HG03139 (cell line): ENCODE data around the gene TENM4.

Experiments used
- ATAC-seq: cut with Tn5 transposase; IDR thresholded peaks from one replicate; pipeline ENCODE4 v1.9.1; 2021; ENCODE audit not compliant: unreplicated experiment

TENM4 gene

GRCh38 chr11:79186669-79187068 is 254.2 kb downstream of the TENM4 start:
- no peak for ATAC-seq

DNA sequence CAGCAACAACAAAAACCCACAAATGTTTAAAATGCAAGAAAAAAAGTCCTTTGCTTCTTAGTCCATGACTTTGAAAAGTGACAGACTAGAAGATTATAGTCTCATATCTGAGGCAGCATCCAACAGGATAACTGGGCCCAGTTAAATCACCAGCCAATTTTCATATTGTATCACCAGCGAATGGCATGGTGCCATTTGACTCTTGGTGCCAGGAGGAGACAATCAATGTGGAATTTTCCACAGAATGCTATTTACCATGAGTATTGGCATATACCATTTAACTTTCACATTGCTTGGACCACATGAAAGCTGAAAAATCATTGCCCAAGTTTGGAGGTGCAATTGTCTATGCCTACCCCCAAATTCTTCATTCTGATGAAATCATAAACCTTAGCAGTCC is 255.5 kb downstream of the TENM4 start:
- no peak for ATAC-seq

GRCh38 chr11:79184285-79184684 is 256.5 kb downstream of the TENM4 start:
- no peak for ATAC-seq

GRCh38 chr11:79182794-79183193 is 258.0 kb downstream of the TENM4 start:
- no peak for ATAC-seq

DNA sequence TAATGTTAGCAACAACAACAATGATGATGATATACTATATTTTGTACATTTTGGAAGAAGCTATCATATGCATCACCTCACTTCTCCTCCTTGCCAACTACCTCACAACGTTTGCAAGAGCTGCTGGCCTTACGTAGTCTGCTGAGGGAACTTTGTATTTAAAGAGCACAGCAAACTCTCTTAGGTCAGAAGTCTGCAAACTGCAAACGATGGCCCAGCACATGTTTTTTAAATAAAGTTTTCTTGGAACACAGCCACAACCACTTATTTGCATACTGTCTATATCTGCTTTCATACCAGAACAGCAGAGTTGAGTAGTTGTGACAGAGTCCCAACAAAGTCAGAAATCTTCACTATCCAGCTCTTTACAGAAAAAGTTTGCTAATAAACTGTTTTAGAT is 261.7 kb downstream of the TENM4 start:
- ATAC-seq, result no peak

DNA sequence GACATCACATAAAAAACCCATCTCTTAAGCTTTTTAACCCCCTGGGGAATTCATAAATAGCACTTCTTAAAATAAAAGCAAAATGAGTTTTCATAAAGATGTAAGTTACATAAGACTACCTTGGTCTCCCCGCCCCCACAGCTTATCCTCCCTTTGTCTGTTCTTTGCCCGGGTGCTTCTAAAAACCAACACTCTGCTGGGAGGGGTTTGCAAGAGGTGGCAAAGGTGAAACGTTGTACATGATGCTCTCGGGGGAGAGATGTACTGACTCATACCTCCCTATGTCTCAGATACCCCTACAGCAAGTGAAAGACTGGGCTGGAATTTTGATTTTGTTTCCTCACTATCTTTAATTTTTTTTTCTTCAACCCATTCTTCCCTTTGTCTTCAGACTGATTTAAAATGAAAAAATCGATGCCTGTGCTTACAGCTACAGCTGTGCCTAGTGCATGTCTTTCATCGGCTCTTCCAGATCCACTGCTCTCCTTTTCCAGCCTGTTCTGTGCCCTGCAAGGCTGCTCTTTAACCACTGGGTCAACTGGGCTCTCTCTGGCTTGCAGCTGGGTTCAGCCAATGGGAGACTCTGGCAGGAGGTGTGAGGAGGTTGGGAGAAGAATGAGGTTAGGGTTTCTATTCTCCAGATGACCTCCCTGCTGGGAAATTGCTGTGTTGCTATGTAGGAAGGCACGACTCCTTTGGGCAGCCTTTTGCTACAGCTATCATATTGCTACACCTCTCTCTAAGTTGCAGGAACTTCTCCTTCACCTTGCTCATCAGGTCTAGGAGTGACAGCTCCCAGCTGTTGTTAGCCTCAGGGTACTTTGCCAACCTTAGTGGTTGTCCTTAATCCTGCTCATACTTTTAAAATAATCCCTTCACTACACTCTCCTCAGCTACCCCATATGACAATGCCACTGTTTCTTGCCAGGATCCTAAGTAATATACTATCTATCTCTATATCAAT is 266.5 kb downstream of the TENM4 start:
- no peak for ATAC-seq

DNA sequence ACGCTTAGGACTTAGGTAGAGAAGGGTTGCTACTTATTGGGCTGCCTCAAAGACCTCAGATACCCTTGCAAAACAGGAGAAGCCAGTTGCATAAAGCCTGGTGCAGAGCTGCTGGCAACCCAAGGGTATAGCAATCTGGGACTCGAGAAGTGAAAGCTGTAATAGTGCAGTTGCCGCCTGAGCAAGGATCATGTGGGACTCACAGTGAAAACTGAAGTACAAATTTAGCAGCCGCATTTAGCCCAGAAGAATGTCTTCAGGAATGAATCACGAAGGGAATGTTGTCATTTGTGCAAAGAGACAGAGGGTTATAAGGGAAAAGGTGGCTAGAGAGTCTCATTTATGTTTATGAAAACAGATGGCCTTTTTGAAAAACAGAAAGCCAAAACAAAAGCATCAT is 267.2 kb downstream of the TENM4 start:
- no peak for ATAC-seq

- no peak for ATAC-seq
Observed at GRCh38 chr11:79170321-79170720, 270.5 kb downstream of the TENM4 start.

GRCh38 chr11:79168530-79169110 is 272.2 kb downstream of the TENM4 start:
- no peak for ATAC-seq

- no peak for ATAC-seq
Observed at GRCh38 chr11:79167510-79168188, 273.2 kb downstream of the TENM4 start.

GRCh38 chr11:79165908-79166307 is 274.9 kb downstream of the TENM4 start:
- ATAC-seq, result no peak

DNA sequence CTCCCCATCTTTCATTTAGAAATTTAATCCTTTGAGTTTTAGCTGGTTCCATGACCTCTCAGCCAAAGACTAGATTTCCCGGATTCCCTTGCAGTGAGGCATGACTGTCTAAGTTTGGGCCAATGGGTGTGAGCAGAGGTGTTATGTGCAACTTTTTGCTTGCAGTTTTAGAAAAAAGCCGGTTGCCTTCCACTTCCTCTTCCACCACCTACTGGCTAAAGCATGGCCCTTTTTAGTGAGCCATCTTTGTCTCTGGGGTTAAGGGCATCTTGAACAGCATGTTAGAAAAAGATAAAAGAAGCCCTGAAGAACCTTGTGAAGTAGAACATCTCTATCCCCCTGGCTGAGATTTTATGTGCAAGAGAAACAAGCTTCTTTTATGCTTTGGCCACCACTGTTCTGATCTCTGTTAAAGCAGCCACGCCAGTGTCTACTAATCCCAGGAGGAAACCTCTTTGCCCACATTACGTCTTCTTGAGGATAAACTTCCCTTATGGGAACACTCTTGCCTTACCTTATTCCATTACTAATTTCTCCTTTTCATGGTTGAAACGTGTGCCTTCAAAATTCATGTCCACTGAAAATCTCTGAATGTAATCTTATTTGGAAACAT is 279.9 kb downstream of the TENM4 start:
- no peak for ATAC-seq

DNA sequence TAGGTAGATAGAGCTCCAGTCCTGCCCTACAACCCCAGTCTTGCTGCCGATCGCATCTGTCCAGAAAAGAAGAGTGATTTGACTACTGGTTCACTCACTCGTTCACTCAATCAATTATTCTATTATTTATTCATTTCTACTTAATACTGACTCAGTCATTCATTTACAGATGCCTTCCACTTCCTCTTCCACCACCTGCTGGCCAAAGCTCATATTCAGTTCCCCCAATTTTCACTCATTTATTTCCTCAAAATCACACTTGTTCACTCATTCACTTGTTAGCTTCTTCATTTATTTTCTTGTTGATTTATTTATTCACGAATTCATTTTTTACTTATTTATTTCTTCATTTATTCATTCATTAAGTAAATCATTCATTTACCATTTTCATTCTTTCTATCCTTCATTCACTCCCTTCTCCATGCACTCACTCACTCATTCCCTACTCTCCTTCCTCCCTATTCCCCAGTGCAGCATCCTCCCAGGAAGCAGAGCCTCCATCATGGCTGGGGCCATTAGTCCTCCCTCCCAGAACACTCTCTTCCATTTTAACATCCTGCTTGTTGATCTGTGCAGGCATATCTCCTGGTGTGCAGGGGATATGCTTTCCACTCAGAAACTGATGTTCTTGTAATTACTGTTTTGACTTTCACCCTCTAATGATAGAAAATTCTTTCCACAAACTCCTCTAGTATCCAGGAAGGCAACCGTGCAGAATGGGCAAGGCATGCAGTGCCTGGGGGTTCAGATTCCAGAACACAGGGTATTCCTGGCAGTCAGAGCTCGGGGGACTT is 281.0 kb downstream of the TENM4 start:
- ATAC-seq, result no peak

GRCh38 chr11:79157738-79158137 is 283.1 kb downstream of the TENM4 start:
- ATAC-seq, result no peak

DNA sequence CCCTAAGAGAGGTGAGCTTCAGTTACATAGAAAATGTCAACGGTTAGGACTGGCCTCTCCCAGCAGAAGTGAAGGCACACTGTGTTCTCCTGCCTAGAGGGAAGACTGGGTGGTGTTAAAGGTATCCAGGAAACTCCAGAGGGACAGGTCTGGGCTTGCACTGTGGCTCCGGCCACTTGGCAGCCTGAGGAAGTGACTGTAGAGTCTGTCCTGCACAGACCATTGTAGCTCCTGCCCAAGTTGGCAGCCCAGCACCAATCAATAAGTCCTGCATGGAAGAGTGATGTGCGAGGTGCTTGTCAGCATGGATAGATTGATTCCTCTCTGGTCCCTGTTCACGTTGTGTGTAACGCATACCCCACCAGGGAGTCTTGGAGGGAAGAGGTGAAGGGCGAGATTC is 284.8 kb downstream of the TENM4 start:
- ATAC-seq, result no peak

GRCh38 chr11:79155237-79155636 is 285.6 kb downstream of the TENM4 start:
- ATAC-seq, result no peak

- ATAC-seq, result no peak
Observed at GRCh38 chr11:79152511-79152910, 288.3 kb downstream of the TENM4 start.

DNA sequence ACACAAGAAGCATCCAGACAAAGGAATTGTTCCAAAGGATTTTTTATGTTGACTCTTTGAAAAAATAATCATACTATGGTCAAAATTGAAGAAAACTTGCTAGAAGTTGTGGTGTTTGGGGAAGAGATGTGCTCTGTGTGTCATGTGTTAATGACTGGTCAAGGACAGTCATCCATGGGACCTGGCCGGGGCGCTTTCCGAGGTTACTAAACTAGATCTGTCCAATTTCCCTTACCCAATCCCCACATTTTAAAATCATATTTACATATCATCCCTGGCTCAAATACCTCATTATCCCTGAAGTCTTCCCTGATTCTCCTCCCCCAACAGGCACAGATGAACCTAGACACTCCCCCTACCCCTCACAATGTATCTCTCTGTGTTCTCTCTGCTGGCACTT is 289.4 kb downstream of the TENM4 start:
- no peak for ATAC-seq

GRCh38 chr11:79150966-79151365 is 289.9 kb downstream of the TENM4 start:
- ATAC-seq, result no peak

GRCh38 chr11:79150320-79150719 is 290.5 kb downstream of the TENM4 start:
- no peak for ATAC-seq

DNA sequence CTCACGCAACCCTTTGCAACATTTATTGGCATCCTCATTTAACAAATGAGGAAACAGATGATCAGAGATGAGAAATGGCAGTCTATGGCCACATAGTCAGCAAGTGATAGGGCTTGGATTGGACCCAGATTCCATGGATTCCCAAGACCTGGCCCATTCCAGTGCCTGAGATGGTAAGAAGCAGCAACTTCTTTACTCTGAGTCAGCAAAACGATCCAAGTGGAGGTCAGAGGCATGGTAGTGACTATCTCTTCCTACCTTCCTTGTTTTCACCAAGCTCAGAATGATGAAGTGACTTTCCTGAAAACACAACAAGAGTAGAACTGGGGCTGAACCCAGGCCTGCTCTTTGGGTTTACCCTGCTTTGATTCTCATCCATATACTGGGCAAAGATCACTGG is 293.1 kb downstream of the TENM4 start:
- ATAC-seq, result no peak
